SJCRH30 (cell line): ENCODE results near the gene ARHGEF17. TPM values are rescaled to one million over a fixed set of nuclear protein-coding genes. Genes with fewer than 3 reads are reported as not detected.

Experiments
- DNase-seq, 2 experiments: peaks; one replicate each; pipeline ENCODE4 v3.0.0-alpha.2; 2015 to 2020
- H3K27ac ChIP-seq: fragments of 250-450 bp; sonication (Bioruptor Pico); 2 replicates; pipeline ENCODE4 v1.5.1; 2020; ENCODE audit warnings: mild to moderate bottlenecking, moderate library complexity
- H3K27me3 ChIP-seq: fragments of 250-450 bp; sonication (Bioruptor Pico); 2 replicates; pipeline ENCODE4 v1.5.1; 2020; ENCODE audit warnings: mild to moderate bottlenecking, moderate library complexity
- H3K36me3 ChIP-seq: fragments of 250-450 bp; sonication (Bioruptor Pico); 2 replicates; pipeline ENCODE4 v1.5.1; 2020; ENCODE audit warnings: mild to moderate bottlenecking, moderate library complexity
- H3K4me1 ChIP-seq: fragments of 250-450 bp; sonication (Bioruptor Pico); 2 replicates; pipeline ENCODE4 v1.5.1; 2020; ENCODE audit warnings: mild to moderate bottlenecking, moderate library complexity
- H3K4me3 ChIP-seq: fragments of 250-450 bp; sonication (Bioruptor Pico); 2 replicates; pipeline ENCODE4 v1.5.1; 2020; ENCODE audit warnings: mild to moderate bottlenecking, moderate library complexity
- H3K9me3 ChIP-seq: fragments of 250-450 bp; sonication (Bioruptor Pico); replicated peaks from 2 replicates; pipeline ENCODE4 v1.5.1; 2020; ENCODE audit warnings: mild to moderate bottlenecking, moderate library complexity
- total RNA-seq: library from RNA; depleted of rRNA; stranded (reverse); fragments of >200 nt; shearing (Covaris generic); gene quantifications from 2 replicates; pipeline ENCODE4 v1.2.3, GENCODE V29; 2014

ARHGEF17 gene
- total RNA-seq, 1 experiment from 2014 or later = 12.0 TPM

GRCh38 chr11:73293356-73293936 lies 14.6 kb upstream of the ARHGEF17 start:
- Histone ChIP-seq H3K27ac (no peak overlapping the region), H3K27me3 (peaks cover 4% of the 10 kb centered on the region; the same call in 1 of the 2 replicates), H3K9me3 (no peaks in the 10 kb centered on the region), H3K4me1 (peaks cover 6% of the 10 kb centered on the region; the same call in 1 of the 2 replicates), H3K4me3 (no peak overlapping the region), H3K36me3 (no peaks in the 10 kb centered on the region)
- DNase-seq = no peak

- H3K4me1 ChIP-seq = no peaks in the 10 kb centered on the region
- no peak overlapping the region for H3K4me3 ChIP-seq
- H3K27ac ChIP-seq = no peak overlapping the region
- H3K27me3 ChIP-seq = peaks cover 4% of the 10 kb centered on the region; the same call in 1 of the 2 replicates
- H3K36me3 ChIP-seq = no peaks in the 10 kb centered on the region
- no peaks in the 10 kb centered on the region for H3K9me3 ChIP-seq
- no peak for DNase-seq
These were observed 13.5 kb upstream of the ARHGEF17 start for GRCh38 chr11:73294604-73295003.

- Histone ChIP-seq H3K27me3 (peaks cover 4% of the 10 kb centered on the region; the same call in 1 of the 2 replicates), H3K4me3 (no peak overlapping the region), H3K27ac (no peak overlapping the region), H3K36me3 (no peaks in the 10 kb centered on the region), H3K4me1 (no peaks in the 10 kb centered on the region), H3K9me3 (no peaks in the 10 kb centered on the region)
- peak; percentile 63 to 86 for DNase-seq
These were observed 12.7 kb upstream of the ARHGEF17 start for GRCh38 chr11:73295241-73295995.

- Histone ChIP-seq H3K9me3 (no peaks in the 10 kb centered on the region), H3K27me3 (peaks cover 4% of the 10 kb centered on the region; the same call in 1 of the 2 replicates), H3K4me3 (no peak overlapping the region), H3K36me3 (no peaks in the 10 kb centered on the region), H3K4me1 (no peaks in the 10 kb centered on the region), H3K27ac (no peak overlapping the region)
- DNase-seq = no peak
These were observed 12.1 kb upstream of the ARHGEF17 start for GRCh38 chr11:73295996-73296318.

- DNase-seq = no peak
- H3K36me3 ChIP-seq = no peaks in the 10 kb centered on the region
These were observed 11.4 kb upstream of the ARHGEF17 start for GRCh38 chr11:73296501-73297230.

GRCh38 chr11:73297231-73297590 lies 10.9 kb upstream of the ARHGEF17 start:
- Histone ChIP-seq H3K27ac (no peak overlapping the region), H3K4me3 (no peak overlapping the region), H3K9me3 (no peaks in the 10 kb centered on the region), H3K36me3 (no peaks in the 10 kb centered on the region), H3K4me1 (no peaks in the 10 kb centered on the region), H3K27me3 (peaks cover 4% of the 10 kb centered on the region; the same call in 1 of the 2 replicates)
- DNase-seq = no peak

More at GRCh38 chr11:73296501-73297230, 11.4 kb upstream of the ARHGEF17 start:
- no peaks in the 10 kb centered on the region for H3K4me1 ChIP-seq
- H3K27me3 ChIP-seq = peaks cover 4% of the 10 kb centered on the region; the same call in 1 of the 2 replicates
- no peak overlapping the region for H3K27ac ChIP-seq
- H3K4me3 ChIP-seq = no peak overlapping the region
- no peaks in the 10 kb centered on the region for H3K9me3 ChIP-seq

GRCh38 chr11:73297702-73298101 lies 10.4 kb upstream of the ARHGEF17 start:
- DNase-seq = no peak
- Histone ChIP-seq H3K36me3 (no peaks in the 10 kb centered on the region), H3K4me3 (no peak overlapping the region), H3K4me1 (no peaks in the 10 kb centered on the region), H3K27me3 (peaks cover 4% of the 10 kb centered on the region; the same call in 1 of the 2 replicates), H3K9me3 (no peaks in the 10 kb centered on the region), H3K27ac (no peak overlapping the region)

GRCh38 chr11:73298233-73298632 lies 9.8 kb upstream of the ARHGEF17 start:
- Histone ChIP-seq H3K9me3 (no peaks in the 10 kb centered on the region), H3K36me3 (no peaks in the 10 kb centered on the region)
- no peak for DNase-seq

GRCh38 chr11:73299751-73300150 lies 8.3 kb upstream of the ARHGEF17 start:
- Histone ChIP-seq H3K36me3 (no peaks in the 10 kb centered on the region), H3K27me3 (no peaks in the 10 kb centered on the region; the same call in 1 of the 2 replicates), H3K9me3 (no peaks in the 10 kb centered on the region), H3K4me3 (no peak overlapping the region), H3K4me1 (no peaks in the 10 kb centered on the region), H3K27ac (no peak overlapping the region)
- no peak for DNase-seq

More at GRCh38 chr11:73298233-73298632, 9.8 kb upstream of the ARHGEF17 start:
- Histone ChIP-seq H3K27me3 (peaks cover 1% of the 10 kb centered on the region; the same call in 1 of the 2 replicates), H3K4me3 (no peak overlapping the region), H3K4me1 (no peaks in the 10 kb centered on the region), H3K27ac (no peak overlapping the region)

- Histone ChIP-seq H3K36me3 (no peaks in the 10 kb centered on the region), H3K4me1 (peaks cover 5% of the 10 kb centered on the region; the same call in 1 of the 2 replicates), H3K27ac (no peak overlapping the region; the same call in 1 of the 2 replicates), H3K27me3 (no peaks in the 10 kb centered on the region), H3K4me3 (peak overlapping the region; percentile 58; the same call in 1 of the 2 replicates), H3K9me3 (no peaks in the 10 kb centered on the region)
- DNase-seq = no peak
These were observed 1.8 kb upstream of the ARHGEF17 start for GRCh38 chr11:73306069-73306841.

- peak overlapping the region; percentile 56 for H3K27ac ChIP-seq
- no peaks in the 10 kb centered on the region for H3K27me3 ChIP-seq
- peaks cover 5% of the 10 kb centered on the region; the same call in 1 of the 2 replicates for H3K4me1 ChIP-seq
- H3K4me3 ChIP-seq = peak overlapping the region; percentile 58
- no peaks in the 10 kb centered on the region for H3K9me3 ChIP-seq
- H3K36me3 ChIP-seq = no peaks in the 10 kb centered on the region
- no peak for DNase-seq
These were observed 1.1 kb upstream of the ARHGEF17 start for GRCh38 chr11:73306977-73307322.

GRCh38 chr11:73307323-73308002 lies 613 bp upstream of the ARHGEF17 start:
- no peaks in the 10 kb centered on the region for H3K9me3 ChIP-seq
- H3K27me3 ChIP-seq = no peaks in the 10 kb centered on the region
- H3K4me3 ChIP-seq = peak overlapping the region; percentile 84
- H3K27ac ChIP-seq = peak overlapping the region; percentile 96
- H3K36me3 ChIP-seq = no peaks in the 10 kb centered on the region
- DNase-seq = peak; percentile 98 to 99
- peaks cover 6% of the 10 kb centered on the region; the same call in 1 of the 2 replicates for H3K4me1 ChIP-seq

GRCh38 chr11:73308961-73309919 lies 1.2 kb downstream of the ARHGEF17 start:
- peak overlapping the region; percentile 84 for H3K4me3 ChIP-seq
- DNase-seq = peak; percentile 83 to 87
- peaks cover 21% of the 10 kb centered on the region for H3K4me1 ChIP-seq
- no peaks in the 10 kb centered on the region for H3K27me3 ChIP-seq
- peak overlapping the region; percentile 96 for H3K27ac ChIP-seq
- no peaks in the 10 kb centered on the region for H3K9me3 ChIP-seq
- no peaks in the 10 kb centered on the region for H3K36me3 ChIP-seq
